Measurements from ENCODE around the gene IL12RB1.
A peak's percentile ranks its signal among the peaks of the same experiment; 100 is the strongest.

IL12RB1 gene

DNA sequence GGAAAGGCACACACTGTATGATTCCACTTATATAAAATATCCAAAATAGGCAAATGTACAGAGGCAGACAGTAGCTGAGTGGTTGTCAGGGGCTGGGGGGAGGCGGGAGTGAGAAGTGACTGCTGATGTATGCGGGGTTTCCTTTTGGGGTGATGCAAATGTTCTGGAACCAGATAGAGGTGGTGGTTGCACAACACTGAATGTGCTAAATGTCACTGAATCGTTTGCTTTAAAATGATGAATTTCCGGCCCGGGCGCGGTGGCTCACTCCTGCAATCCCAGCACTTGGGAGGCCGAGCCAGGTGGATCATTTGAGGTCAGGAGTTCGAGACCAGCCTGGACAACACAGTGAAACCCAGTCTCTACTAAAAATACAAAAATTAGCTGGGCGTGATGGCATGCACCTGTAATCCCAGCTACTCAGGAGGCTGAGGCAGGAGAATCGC lies 2.4 kb upstream of the IL12RB1 start:
- DNase-seq (ENCODE audit: low read depth), result peak; percentile 46

DNA sequence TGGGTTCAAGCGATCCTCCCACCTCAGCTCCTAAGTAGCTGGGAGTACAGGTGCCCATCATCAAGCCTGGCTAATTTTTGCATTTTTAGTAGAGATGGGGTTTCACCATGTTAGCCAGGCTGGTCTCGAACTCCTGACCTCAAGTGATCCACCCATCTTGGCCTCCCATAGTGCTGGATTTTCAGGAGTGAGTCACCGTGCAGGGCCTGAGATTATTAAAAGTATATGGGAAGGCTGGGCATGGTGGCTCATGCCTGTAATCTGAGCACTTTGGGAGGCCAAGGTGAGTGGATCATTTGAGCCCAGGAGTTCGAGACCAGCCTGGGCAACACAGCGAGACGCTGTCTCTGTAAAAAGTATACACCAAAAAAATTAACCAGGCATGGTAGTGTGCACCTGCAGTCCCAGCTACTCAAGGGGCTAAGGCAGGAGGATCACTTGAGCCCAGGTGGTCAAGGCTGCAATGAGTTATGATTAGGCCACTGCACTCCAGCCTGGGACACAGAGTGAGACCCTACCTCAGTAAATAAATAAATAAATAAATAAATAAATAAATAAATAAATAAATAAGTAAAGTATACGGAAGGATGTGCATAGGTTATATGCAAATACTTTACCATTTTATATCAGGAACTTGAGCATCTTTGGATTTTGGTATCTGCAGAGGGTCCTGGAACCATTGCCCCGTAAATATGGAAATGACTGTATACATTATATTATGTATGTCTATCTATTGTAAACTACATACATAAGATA lies 854 bp downstream of the IL12RB1 start:
- no peak for DNase-seq (ENCODE audit: low read depth)

DNA sequence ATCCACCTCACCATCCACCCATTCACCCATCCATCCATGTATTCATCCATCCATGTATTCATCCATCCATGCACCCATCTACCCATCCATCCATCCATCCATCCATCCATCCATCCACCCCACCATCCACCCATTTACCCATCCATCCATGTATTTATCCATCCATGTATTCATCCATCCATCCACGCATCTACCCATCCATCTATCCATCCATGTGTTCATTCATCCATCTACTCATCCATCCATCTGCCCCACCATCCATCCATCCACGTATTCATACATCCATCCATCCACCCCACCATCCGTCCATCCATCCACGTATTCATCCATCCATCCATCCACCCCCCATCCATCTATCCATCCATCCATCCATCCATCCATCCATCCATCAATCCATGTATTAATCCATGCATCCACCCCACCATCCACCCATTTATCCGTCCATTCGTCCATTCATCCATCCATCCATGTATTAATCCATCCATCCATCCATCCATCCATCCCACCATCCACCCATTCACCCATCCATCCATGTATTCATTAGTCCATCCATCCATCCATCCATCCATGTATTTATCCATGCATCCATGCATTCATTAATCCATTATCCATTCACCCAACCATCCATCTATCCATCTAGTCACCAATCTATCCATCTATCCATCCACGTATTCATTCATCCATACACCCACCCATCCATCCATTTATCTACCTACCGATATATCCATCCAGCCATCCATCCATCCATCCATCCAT lies 2.6 kb downstream of the IL12RB1 start:
- DNase-seq (ENCODE audit: low read depth), result no peak

DNA sequence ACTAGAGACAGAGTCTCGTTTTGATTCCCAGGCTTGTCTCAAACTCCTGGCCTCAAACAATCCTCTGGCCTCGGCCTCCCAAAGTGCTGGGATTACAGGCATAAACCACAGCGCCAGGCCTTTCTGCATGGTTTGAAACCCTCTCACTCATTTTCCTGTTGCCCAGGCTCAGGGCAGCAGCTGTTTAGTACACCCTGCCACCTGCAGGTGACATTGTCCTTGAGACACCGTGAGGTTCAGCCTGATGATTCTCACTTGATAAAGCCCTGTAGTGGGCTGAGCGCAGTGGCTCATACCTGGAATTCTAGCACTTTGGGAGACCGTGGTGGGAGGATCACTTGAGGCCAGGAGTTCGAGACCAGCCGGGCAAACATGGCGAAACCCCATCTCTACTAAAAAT lies 12.5 kb downstream of the IL12RB1 start:
- DNase-seq (ENCODE audit: low read depth), result no peak

GRCh38 chr19:18073197-18073596 lies 13.5 kb downstream of the IL12RB1 start:
- no peak for DNase-seq (ENCODE audit: low read depth)

DNA sequence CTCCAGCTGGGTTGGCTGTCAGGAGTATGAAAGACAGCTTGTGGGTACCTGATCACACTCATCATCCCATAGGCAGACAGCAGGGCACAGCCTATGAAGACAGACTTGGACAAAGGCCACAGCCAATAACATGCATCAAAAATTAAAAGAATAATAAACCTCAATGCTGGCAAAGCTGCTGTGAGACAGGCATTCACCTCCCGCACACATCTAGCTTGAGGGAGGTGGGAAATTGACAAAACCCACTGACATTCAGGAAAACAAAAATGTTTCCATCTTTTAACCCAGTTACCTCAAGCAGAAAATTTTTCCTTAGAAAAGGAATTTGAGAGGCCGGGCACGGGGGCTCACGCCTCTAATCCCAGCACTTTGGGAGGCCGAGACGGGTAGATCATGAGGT lies 14.4 kb downstream of the IL12RB1 start:
- DNase-seq (ENCODE audit: low read depth), result no peak

GRCh38 chr19:18070181-18070580 lies 16.6 kb downstream of the IL12RB1 start:
- DNase-seq (ENCODE audit: low read depth), result no peak

- DNase-seq (ENCODE audit: low read depth), result no peak
Measured at GRCh38 chr19:18069383-18069782, 17.4 kb downstream of the IL12RB1 start.

DNA sequence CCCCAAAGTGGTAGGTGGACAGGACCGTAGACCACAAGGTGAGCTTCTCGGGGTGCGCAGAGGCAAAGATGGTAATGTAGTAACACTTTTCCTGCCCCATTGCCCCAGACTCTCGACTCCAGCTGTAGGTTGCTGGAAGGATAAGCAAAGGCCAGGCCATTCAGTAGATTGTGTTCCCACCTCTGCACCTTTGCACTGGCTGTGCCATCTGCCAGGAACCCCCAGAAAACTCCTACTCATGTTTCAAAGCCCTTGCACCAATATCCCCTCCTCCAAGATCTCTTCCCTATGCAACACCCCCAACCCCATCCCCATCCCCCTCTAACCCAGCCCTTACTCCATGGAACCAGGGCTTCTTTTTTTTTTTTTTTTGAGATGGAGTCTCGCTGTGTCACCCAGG lies 18.3 kb downstream of the IL12RB1 start:
- no peak for DNase-seq (ENCODE audit: low read depth)

- no peak for DNase-seq (ENCODE audit: low read depth)
Measured at GRCh38 chr19:18065173-18065495, 21.6 kb downstream of the IL12RB1 start.

DNA sequence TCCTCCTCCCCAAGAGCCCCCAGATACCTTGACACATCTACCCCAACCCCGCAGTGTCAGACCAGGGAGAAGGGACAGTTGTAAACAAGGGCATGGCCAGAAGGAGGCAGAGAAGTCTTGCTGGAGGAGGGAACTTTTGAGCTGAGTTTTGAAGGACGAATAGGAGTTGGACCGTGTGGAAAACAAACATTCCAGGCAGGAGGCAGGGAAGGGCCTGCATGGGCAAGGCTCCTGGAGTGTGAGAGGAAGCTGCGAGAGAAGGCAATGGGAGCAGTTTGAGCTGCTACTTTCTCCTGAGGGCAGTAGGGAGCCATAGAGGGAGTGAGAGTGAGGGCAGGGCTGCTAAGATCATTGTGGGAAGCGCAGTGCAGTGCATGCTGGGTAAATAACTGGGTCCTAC lies 23.3 kb downstream of the IL12RB1 start:
- no peak for DNase-seq (ENCODE audit: low read depth)

- DNase-seq (ENCODE audit: low read depth), result no peak
Measured at GRCh38 chr19:18062028-18062427, 24.7 kb downstream of the IL12RB1 start.

DNA sequence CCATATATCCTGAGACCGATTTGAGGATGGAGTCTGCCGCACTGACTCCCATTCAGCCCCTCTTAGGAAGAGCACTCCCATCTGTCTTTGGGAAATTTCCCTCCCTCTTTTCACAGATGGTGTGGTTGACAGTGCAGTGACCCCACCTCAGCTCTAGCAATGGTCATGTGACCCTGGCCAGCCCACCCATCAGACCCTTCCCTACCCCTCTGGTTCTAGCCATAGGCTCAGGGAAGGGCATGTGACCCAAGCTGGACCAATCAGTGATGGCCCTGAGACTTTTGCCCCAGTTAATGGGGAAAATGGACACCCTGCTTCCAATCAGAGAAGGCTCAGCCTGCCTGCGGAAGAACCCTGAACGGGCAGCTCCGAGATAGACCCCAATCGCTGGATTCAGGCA lies 26.3 kb downstream of the IL12RB1 start:
- no peak for DNase-seq (ENCODE audit: low read depth)

DNA sequence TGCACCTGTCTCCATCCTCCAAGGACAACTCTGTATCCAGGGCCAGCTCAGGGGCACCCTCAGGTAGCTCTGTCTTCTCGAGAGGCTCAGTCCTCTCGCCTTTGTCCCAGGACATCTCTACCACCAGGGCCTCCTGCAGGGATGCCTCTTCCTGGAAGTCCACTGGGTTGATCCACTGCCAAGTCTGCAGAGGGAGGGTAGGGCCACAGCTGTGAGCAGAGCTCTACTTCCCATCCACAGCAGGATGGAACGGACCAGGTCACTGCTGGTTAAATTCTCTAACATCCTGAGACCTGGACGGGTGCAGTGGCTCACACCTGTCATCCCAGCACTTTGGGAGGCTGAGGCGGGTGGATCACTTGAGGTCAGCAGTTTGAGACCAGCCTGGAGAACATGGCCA lies 26.8 kb downstream of the IL12RB1 start:
- no peak for DNase-seq (ENCODE audit: low read depth)

- DNase-seq (ENCODE audit: low read depth), result no peak
Measured at GRCh38 chr19:18059297-18059696, 27.4 kb downstream of the IL12RB1 start.

DNA sequence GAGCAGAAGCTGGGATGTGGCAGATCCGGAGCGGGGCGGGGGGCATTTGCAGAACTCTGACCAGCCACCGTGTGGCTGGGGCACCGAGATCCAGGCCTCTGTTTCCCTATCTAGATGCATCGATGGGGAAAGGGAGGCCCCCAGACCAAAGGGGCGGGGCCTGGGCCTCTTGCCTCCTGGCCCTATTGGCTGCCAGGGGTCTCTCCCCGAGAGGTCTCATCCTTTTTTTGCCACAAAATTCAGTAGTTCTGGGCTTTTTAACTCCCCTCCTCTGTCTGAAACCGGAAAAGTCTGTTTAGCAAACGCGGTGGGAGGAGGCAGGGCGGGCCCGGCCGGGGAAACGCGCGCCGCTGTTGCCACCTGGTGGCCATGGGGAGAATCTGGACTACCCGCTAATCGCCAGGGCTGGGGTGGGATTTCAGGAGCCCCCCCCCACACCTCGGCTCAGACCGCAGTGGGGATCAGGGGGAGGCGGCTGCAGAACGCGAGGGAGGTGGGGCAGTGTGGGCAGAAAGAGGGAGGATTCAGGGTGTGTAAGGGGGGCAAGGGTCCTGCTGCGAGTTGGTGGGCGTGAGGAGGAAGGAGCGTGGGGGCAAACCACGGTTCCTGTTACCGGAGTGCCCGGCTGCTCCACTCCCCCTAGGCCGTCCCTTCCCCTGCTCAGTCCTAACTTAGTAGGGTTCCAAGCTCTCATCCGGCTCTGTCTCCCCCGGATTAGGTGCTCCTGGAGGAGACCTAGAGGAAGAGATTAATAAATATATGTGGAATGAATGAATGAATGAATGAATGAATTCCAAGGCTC lies 28.3 kb downstream of the IL12RB1 start:
- peak; percentile 66 for DNase-seq (ENCODE audit: low read depth)

DNA sequence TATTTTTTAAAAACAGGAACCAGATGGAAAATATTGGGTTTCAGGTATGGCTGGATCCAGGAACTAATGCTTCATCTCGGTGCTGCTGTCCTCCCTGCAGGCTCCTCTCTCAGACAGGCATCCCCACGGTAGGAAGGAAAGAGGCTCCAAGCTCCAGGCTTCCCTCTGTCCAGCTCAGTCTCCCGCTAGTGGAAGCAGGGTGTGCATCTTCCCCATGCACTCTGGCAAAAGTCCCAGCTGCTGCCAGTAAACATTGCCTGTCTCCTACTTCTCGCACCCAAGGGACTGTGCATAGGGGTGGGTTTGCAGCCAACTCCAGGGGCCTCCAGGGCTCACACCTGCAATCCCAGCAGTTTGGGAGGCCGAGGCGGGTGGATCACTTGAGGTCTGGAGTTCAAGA lies 29.2 kb downstream of the IL12RB1 start:
- DNase-seq (ENCODE audit: low read depth), result no peak

GRCh38 chr19:18055967-18056366 lies 30.8 kb downstream of the IL12RB1 start:
- no peak for DNase-seq (ENCODE audit: low read depth)

GRCh38 chr19:18053576-18054219 lies 33.0 kb downstream of the IL12RB1 start:
- no peak for DNase-seq (ENCODE audit: low read depth)

- no peak for DNase-seq (ENCODE audit: low read depth)
Measured at GRCh38 chr19:18051887-18052286, 34.8 kb downstream of the IL12RB1 start.

- DNase-seq (ENCODE audit: low read depth), result no peak
Measured at GRCh38 chr19:18049385-18049784, 37.3 kb downstream of the IL12RB1 start.

DNA sequence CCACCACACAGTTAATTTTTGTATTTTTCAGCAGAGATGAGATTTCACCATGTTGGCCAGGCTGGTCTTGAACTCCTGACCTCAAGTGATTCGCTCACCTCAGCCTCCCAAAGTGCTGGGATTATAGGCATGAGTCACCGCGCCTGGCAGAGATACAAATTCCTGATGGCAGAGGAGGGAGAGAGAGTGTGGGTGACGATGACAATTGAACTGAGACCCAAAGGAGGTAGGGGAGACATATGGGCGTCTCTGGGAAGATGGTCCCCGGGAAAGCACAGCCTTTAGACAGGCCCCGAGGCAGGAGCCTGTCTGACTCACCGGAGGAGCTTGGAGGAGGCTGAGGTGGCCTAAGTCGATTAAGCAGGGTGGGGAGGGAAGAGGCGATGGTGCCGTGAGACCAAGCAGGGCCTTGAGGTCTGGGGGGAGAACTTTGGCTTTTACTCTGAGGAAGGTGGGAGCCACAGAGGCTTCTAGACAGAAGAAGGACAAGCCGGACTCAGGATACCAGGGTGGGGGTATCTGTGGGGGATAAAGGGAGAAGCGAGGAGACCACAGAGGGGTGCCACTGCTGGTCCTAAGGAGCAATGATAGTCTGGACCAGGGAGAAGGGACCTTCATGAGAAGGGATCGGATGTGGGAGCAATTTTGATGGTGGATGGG lies 40.5 kb downstream of the IL12RB1 start:
- no peak for DNase-seq (ENCODE audit: low read depth)

Measured in activated T-cell treated with anti-CD3 and anti-CD28 coated beads for 24 hours (primary cell).